Erythroblast (primary cell): ENCODE data around the gene MPRIP.

ENCODE experiments used
- GATA1 ChIP-seq: IDR thresholded peaks from 2 replicates; pipeline ENCODE4 v1.6.1; 2011; ENCODE audit warnings: low read depth, mild to moderate bottlenecking, control low read depth, low read length, moderate library complexity
- POLR2A ChIP-seq: IDR thresholded peaks from 2 replicates; pipeline ENCODE4 v1.6.1; 2011; ENCODE audit warnings: mild to moderate bottlenecking, low read length

DNA sequence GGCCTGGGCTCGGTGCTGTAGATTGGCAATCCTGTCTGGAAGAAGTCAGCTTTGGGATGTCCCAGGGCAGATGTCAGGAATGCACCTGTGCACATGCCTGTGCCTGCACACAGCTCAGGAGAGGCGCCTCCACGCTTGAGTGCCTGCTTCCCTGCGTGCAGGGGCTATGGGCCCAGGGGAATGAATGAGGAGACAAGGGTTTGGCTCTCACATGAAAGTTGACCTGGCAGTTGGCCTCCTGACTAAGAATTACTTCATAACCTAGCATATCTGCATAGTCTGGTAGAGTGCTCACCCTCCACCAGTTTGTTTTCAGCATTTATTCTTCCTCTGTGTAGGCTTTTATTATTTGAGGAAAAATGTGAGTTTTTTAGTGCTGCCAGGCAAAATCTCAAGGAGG, 113.8 kb downstream of the MPRIP start:
- TF ChIP-seq POLR2A (no peak), GATA1 (no peak)
